Effector CD4-positive, alpha-beta T cell (primary cell): ENCODE results near the gene NRG2.

Source experiments
- DNase-seq: peaks from one replicate; pipeline ENCODE4 v3.0.0-alpha.2; 2020

The NRG2 gene

GRCh38 chr5:139828207-139828895 is 214.7 kb downstream of the NRG2 start:
- DNase-seq: no peak

GRCh38 chr5:139825690-139826089 is 217.4 kb downstream of the NRG2 start:
- no peak for DNase-seq

GRCh38 chr5:139823757-139824355 is 219.2 kb downstream of the NRG2 start:
- no peak for DNase-seq

- no peak for DNase-seq
These were observed 220.3 kb downstream of the NRG2 start for GRCh38 chr5:139822553-139823425.

GRCh38 chr5:139821806-139822552 is 221.1 kb downstream of the NRG2 start:
- no peak for DNase-seq

- DNase-seq: no peak
These were observed 222.5 kb downstream of the NRG2 start for GRCh38 chr5:139820606-139821005.

- no peak for DNase-seq
These were observed 223.0 kb downstream of the NRG2 start for GRCh38 chr5:139820130-139820529.

- DNase-seq: no peak
These were observed 225.1 kb downstream of the NRG2 start for GRCh38 chr5:139817970-139818369.

GRCh38 chr5:139817362-139817761 is 225.7 kb downstream of the NRG2 start:
- DNase-seq: no peak

- no peak for DNase-seq
These were observed 226.5 kb downstream of the NRG2 start for GRCh38 chr5:139816566-139816965.

- no peak for DNase-seq
These were observed 228.3 kb downstream of the NRG2 start for GRCh38 chr5:139814704-139815280.

GRCh38 chr5:139814191-139814601 is 228.9 kb downstream of the NRG2 start:
- no peak for DNase-seq

- no peak for DNase-seq
These were observed 230.0 kb downstream of the NRG2 start for GRCh38 chr5:139812836-139813805.

GRCh38 chr5:139812323-139812722 is 230.8 kb downstream of the NRG2 start:
- no peak for DNase-seq

- no peak for DNase-seq
These were observed 231.9 kb downstream of the NRG2 start for GRCh38 chr5:139811274-139811607.

GRCh38 chr5:139810341-139811273 is 232.5 kb downstream of the NRG2 start:
- no peak for DNase-seq

- DNase-seq: no peak
These were observed 233.7 kb downstream of the NRG2 start for GRCh38 chr5:139809331-139809810.

- DNase-seq: no peak
These were observed 234.4 kb downstream of the NRG2 start for GRCh38 chr5:139808481-139809330.

- no peak for DNase-seq
These were observed 235.5 kb downstream of the NRG2 start for GRCh38 chr5:139807647-139808030.
